Hepatic stellate cell (primary cell): ENCODE results near the gene LDHAL6A.
"Not testable (repeated sequence)": the region's sequence is repeated elsewhere in the genome, so short reads cannot be mapped to it uniquely, and the experiment has no call there.

Experiments
- DNase-seq: peaks from one replicate; pipeline ENCODE4 v3.0.0; 2011; ENCODE audit warnings: low spot score

The LDHAL6A gene

GRCh38 chr11:18455686-18456372, at the start of gene LDHAL6A:
TSS of gene LDHAL6A (plus strand) at chr11:18455856. CDS start at chr11:18456681, 825 bp downstream.
- no peak for DNase-seq

- not testable (repeated sequence) for DNase-seq
Measured at GRCh38 chr11:18407400-18407799, 48.3 kb upstream of the LDHAL6A start.

GRCh38 chr11:18408558-18409291, 46.9 kb upstream of the LDHAL6A start:
- no peak for DNase-seq

GRCh38 chr11:18416459-18416858, 39.2 kb upstream of the LDHAL6A start:
- no peak for DNase-seq

- DNase-seq: no peak
Measured at GRCh38 chr11:18419040-18419439, 36.6 kb upstream of the LDHAL6A start.

- no peak for DNase-seq
Measured at GRCh38 chr11:18420067-18420466, 35.6 kb upstream of the LDHAL6A start.

- no peak for DNase-seq
Measured at GRCh38 chr11:18427240-18427639, 28.4 kb upstream of the LDHAL6A start.

GRCh38 chr11:18429332-18429731, 26.3 kb upstream of the LDHAL6A start:
- no peak for DNase-seq

- DNase-seq: no peak
Measured at GRCh38 chr11:18438691-18439090, 17.0 kb upstream of the LDHAL6A start.

- DNase-seq: no peak
Measured at GRCh38 chr11:18449251-18449650, 6.4 kb upstream of the LDHAL6A start.

GRCh38 chr11:18452927-18453326, 2.7 kb upstream of the LDHAL6A start:
- peak; percentile 38 for DNase-seq

- DNase-seq: no peak
Measured at GRCh38 chr11:18457450-18457849, 1.8 kb downstream of the LDHAL6A start.

- DNase-seq: no peak
Measured at GRCh38 chr11:18459634-18460033, 4.0 kb downstream of the LDHAL6A start.

- no peak for DNase-seq
Measured at GRCh38 chr11:18461909-18462308, 6.3 kb downstream of the LDHAL6A start.

GRCh38 chr11:18463439-18463838, 7.8 kb downstream of the LDHAL6A start:
- no peak for DNase-seq

- no peak for DNase-seq
Measured at GRCh38 chr11:18466402-18466801, 10.7 kb downstream of the LDHAL6A start.

- no peak for DNase-seq
Measured at GRCh38 chr11:18468059-18468458, 12.4 kb downstream of the LDHAL6A start.

GRCh38 chr11:18468961-18469360, 13.3 kb downstream of the LDHAL6A start:
- no peak for DNase-seq

GRCh38 chr11:18471995-18472394, 16.3 kb downstream of the LDHAL6A start:
- DNase-seq: no peak

GRCh38 chr11:18472587-18472986, 16.9 kb downstream of the LDHAL6A start:
- no peak for DNase-seq

- no peak for DNase-seq
Measured at GRCh38 chr11:18479063-18479462, 23.4 kb downstream of the LDHAL6A start.

GRCh38 chr11:18485913-18486528, 30.4 kb downstream of the LDHAL6A start:
- no peak for DNase-seq

GRCh38 chr11:18490319-18490718, 34.7 kb downstream of the LDHAL6A start:
- DNase-seq: no peak
